ENCODE results near the gene ARID1B.

- no peak for TF ChIP-seq CTCF (IDR thresholded peaks at IDR 0.05)
- no peak for TF ChIP-seq POLR2AphosphoS5 (IDR thresholded peaks at IDR 0.05)
- TF ChIP-seq POLR2A (IDR thresholded peaks at IDR 0.05): no peak
- no peak for TF ChIP-seq EP300 (IDR thresholded peaks at IDR 0.05; ENCODE audit: low read depth)
Observed at GRCh38 chr6:157167837-157168236, 390.7 kb downstream of the ARID1B start.

All from transverse colon (tissue), 4 donors.